ENCODE data around the gene PTPN14.
A peak's percentile ranks its signal among the peaks of the same experiment; 100 is the strongest.

PTPN14 gene

GRCh38 chr1:214461305-214461704 is 90.1 kb downstream of the PTPN14 start:
- H3K27ac Mint-ChIP-seq, result no peak overlapping the region
- no peaks in the 10 kb centered on the region for H3K9me3 Mint-ChIP-seq
- peaks cover 24% of the 10 kb centered on the region for H3K36me3 Mint-ChIP-seq (ENCODE audit: low read depth)
- TF ChIP-seq CTCF (IDR thresholded peaks at IDR 0.05), result no peak
- H3K27me3 Mint-ChIP-seq (ENCODE audit: low read depth, poor library complexity), result no peaks in the 10 kb centered on the region
- no peak for DNase-seq
- peaks cover 33% of the 10 kb centered on the region for H3K4me1 Mint-ChIP-seq
- no peak overlapping the region for H3K4me3 Mint-ChIP-seq

GRCh38 chr1:214460304-214460916 is 91.0 kb downstream of the PTPN14 start:
- TF ChIP-seq CTCF (IDR thresholded peaks at IDR 0.05), result no peak
- H3K36me3 Mint-ChIP-seq (ENCODE audit: low read depth), result peaks cover 24% of the 10 kb centered on the region
- H3K4me1 Mint-ChIP-seq, result peaks cover 34% of the 10 kb centered on the region
- no peaks in the 10 kb centered on the region for H3K9me3 Mint-ChIP-seq
- peak overlapping the region; percentile 58 for H3K27ac Mint-ChIP-seq
- H3K4me3 Mint-ChIP-seq, result no peak overlapping the region
- DNase-seq, result no peak
- no peaks in the 10 kb centered on the region for H3K27me3 Mint-ChIP-seq (ENCODE audit: low read depth, poor library complexity)

GRCh38 chr1:214459895-214460294 is 91.5 kb downstream of the PTPN14 start:
- Mint-ChIP-seq H3K27ac (peak overlapping the region; percentile 58), H3K9me3 (no peaks in the 10 kb centered on the region), H3K36me3 (ENCODE audit: low read depth) (peaks cover 23% of the 10 kb centered on the region), H3K4me3 (no peak overlapping the region), H3K4me1 (peaks cover 38% of the 10 kb centered on the region), H3K27me3 (ENCODE audit: low read depth, poor library complexity) (no peaks in the 10 kb centered on the region)
- TF ChIP-seq CTCF (IDR thresholded peaks at IDR 0.05), result no peak
- DNase-seq, result no peak

GRCh38 chr1:214458541-214458940 is 92.9 kb downstream of the PTPN14 start:
- Mint-ChIP-seq H3K4me3 (no peak overlapping the region), H3K27me3 (ENCODE audit: low read depth, poor library complexity) (no peaks in the 10 kb centered on the region), H3K27ac (no peak overlapping the region), H3K9me3 (no peaks in the 10 kb centered on the region), H3K4me1 (peaks cover 33% of the 10 kb centered on the region), H3K36me3 (ENCODE audit: low read depth) (peaks cover 18% of the 10 kb centered on the region)
- DNase-seq, result no peak
- no peak for TF ChIP-seq CTCF (IDR thresholded peaks at IDR 0.05)

GRCh38 chr1:214455971-214456867 is 95.2 kb downstream of the PTPN14 start:
- Mint-ChIP-seq H3K36me3 (ENCODE audit: low read depth) (peaks cover 16% of the 10 kb centered on the region), H3K9me3 (no peaks in the 10 kb centered on the region), H3K4me1 (peaks cover 35% of the 10 kb centered on the region), H3K4me3 (no peak overlapping the region), H3K27me3 (ENCODE audit: low read depth, poor library complexity) (no peaks in the 10 kb centered on the region), H3K27ac (no peak overlapping the region)
- TF ChIP-seq CTCF (IDR thresholded peaks at IDR 0.05), result no peak
- DNase-seq, result no peak

All from nephron progenitor cell (in vitro differentiated cells).